Neutrophil (primary cell): ENCODE data around the gene HMCN1.

Experiments used
- H3K27ac ChIP-seq: fragments of 200-600 bp; sonication (generic); 2 replicates; pipeline ENCODE4 v1.5.1; 2016; ENCODE audit warnings: mild to moderate bottlenecking, moderate library complexity
- H3K27me3 ChIP-seq: fragments of 200-600 bp; sonication (generic); 2 replicates; pipeline ENCODE4 v1.6.0; 2016; ENCODE audit warnings: mild to moderate bottlenecking
- H3K36me3 ChIP-seq: fragments of 200-600 bp; sonication (generic); 2 replicates; pipeline ENCODE4 v1.5.1; 2017
- H3K4me1 ChIP-seq, 2 experiments: fragments of 200-600 bp in 1 of 2; sonication (generic) in 1 of 2; 1 replicate in 1 of 2; 2 replicates in 1 of 2; pipeline versions ENCODE4 v1.5.1 to v1.6.1; 2013 to 2016; ENCODE audit warnings: low read depth in 1 of 2, low read length in 1 of 2, mild to moderate bottlenecking in 1 of 2, moderate library complexity in 1 of 2; ENCODE audit not compliant: control insufficient read depth in 1 of 2, insufficient read depth in 1 of 2
- H3K4me3 ChIP-seq, 2 experiments: fragments of 200-600 bp in 1 of 2; sonication (generic) in 1 of 2; 1 replicate in 1 of 2; 2 replicates in 1 of 2; pipeline ENCODE4 v1.5.1; 2013 to 2016; ENCODE audit warnings: low read depth in 1 of 2, low read length in 1 of 2, mild to moderate bottlenecking in 1 of 2, moderate library complexity in 1 of 2
- H3K9me3 ChIP-seq: fragments of 200-600 bp; sonication (generic); 2 replicates; pipeline ENCODE4 v1.5.1; 2016
- CTCF ChIP-seq: fragments of 200-600 bp; sonication (generic); IDR thresholded peaks from 2 replicates; pipeline ENCODE4 v1.5.1; 2016; ENCODE audit warnings: antibody characterized with exemption

HMCN1 gene

GRCh38 chr1:185716095-185716494 is 18.1 kb upstream of the HMCN1 start:
- Histone ChIP-seq H3K4me1 (no peaks in the 10 kb centered on the region), H3K27me3 (peaks cover 37% of the 10 kb centered on the region), H3K36me3 (no peaks in the 10 kb centered on the region), H3K27ac (no peak overlapping the region), H3K9me3 (no peaks in the 10 kb centered on the region), H3K4me3 (no peak overlapping the region)
- no peak for TF ChIP-seq CTCF

GRCh38 chr1:185719021-185719420 is 15.2 kb upstream of the HMCN1 start:
- no peak overlapping the region for H3K4me3 ChIP-seq
- H3K9me3 ChIP-seq: no peaks in the 10 kb centered on the region
- TF ChIP-seq CTCF: no peak
- H3K27me3 ChIP-seq: peaks cover 37% of the 10 kb centered on the region
- H3K36me3 ChIP-seq: no peaks in the 10 kb centered on the region
- H3K4me1 ChIP-seq: no peaks in the 10 kb centered on the region
- H3K27ac ChIP-seq: no peak overlapping the region

- Histone ChIP-seq H3K9me3 (no peaks in the 10 kb centered on the region), H3K36me3 (no peaks in the 10 kb centered on the region), H3K27me3 (peaks cover 37% of the 10 kb centered on the region), H3K27ac (no peak overlapping the region), H3K4me3 (no peak overlapping the region), H3K4me1 (no peaks in the 10 kb centered on the region)
- no peak for TF ChIP-seq CTCF
Observed at GRCh38 chr1:185720633-185721272, 13.4 kb upstream of the HMCN1 start.

GRCh38 chr1:185721553-185721952 is 12.6 kb upstream of the HMCN1 start:
- H3K4me3 ChIP-seq: no peak overlapping the region
- no peaks in the 10 kb centered on the region for H3K4me1 ChIP-seq
- H3K27me3 ChIP-seq: peaks cover 32% of the 10 kb centered on the region
- H3K9me3 ChIP-seq: no peaks in the 10 kb centered on the region
- no peaks in the 10 kb centered on the region for H3K36me3 ChIP-seq
- no peak overlapping the region for H3K27ac ChIP-seq
- no peak for TF ChIP-seq CTCF

- H3K4me3 ChIP-seq: no peak overlapping the region
- H3K27me3 ChIP-seq: peaks cover 27% of the 10 kb centered on the region
- H3K27ac ChIP-seq: no peak overlapping the region
- H3K4me1 ChIP-seq: no peaks in the 10 kb centered on the region
- TF ChIP-seq CTCF: no peak
- H3K9me3 ChIP-seq: no peaks in the 10 kb centered on the region
- H3K36me3 ChIP-seq: no peaks in the 10 kb centered on the region
Observed at GRCh38 chr1:185722098-185722497, 12.1 kb upstream of the HMCN1 start.

GRCh38 chr1:185727726-185728125 is 6.5 kb upstream of the HMCN1 start:
- no peak for TF ChIP-seq CTCF
- H3K27me3 ChIP-seq: peaks cover 26% of the 10 kb centered on the region
- no peak overlapping the region for H3K27ac ChIP-seq
- H3K4me3 ChIP-seq: no peak overlapping the region
- no peaks in the 10 kb centered on the region for H3K4me1 ChIP-seq
- H3K9me3 ChIP-seq: no peaks in the 10 kb centered on the region
- H3K36me3 ChIP-seq: no peaks in the 10 kb centered on the region
